Measurements from ENCODE around the gene CCDC40.

Gene CCDC40

DNA sequence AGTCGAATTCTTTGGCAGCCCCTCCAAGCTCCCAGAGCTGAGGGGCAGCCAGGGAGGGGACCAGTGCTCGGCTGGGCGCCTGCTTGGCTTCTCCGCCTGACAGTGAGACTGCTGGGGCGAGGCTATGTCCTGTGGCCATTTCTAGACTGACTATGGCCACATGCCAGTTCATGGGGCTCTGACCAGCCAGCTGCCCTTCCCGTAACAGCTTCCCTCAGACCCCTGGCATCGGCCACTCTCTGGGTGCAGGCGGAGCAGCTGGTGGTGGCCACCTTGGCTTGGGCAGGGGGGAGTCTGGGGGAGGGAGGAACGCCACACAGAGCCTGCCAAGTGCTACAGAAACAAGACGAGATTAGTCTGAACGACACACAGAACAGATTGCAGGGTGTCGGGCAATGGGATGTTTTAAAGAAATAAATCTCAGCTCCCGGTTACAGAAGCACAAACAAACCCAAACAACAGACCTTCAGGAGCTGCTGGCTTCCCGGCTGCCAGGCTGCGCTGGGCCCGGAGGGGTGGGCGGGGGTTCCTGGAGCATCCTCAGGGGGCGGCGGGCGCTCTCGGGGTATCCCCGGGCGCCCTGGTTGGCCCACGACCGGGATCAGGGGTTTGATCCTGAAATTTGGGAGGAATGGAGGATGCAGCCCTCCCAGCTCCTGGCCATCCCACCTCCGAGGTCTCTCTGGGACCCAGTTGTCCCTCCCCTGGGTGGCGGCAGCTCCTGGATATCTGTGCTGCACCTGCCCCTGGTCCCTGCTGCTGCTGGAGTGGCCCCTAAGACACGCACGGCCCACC, 35.3 kb upstream of the CCDC40 start:
- DNase-seq (ENCODE audit: low read depth, low spot score), result no peak

DNA sequence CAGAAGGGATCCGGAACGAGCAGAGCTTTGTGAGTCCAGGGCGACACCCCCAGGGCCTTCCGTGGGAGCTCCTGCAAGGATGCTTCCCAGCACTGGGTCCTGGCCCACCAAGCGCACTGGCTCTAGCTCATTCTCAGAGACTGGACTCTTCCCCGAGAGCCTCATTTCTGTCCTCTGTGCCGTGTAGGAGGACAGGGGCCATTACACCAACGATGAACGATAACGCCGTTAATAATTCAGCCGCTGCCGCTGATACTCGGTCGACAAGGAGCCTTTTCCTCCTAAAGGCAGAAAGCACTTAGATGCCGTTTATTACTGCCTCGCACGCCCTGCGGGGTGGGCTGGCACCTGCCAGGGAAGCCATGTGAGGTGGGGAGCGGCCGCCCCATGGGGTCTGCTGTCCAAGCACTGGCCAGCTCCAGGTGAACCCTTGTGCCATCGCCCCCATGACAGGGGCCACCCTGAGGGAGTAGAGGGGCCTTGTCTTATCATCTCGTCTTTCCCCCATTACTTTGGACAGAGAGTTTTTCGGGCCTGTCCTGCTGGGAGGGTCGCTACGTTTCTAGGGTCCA, 34.3 kb upstream of the CCDC40 start:
- no peak for DNase-seq (ENCODE audit: low read depth, low spot score)

DNA sequence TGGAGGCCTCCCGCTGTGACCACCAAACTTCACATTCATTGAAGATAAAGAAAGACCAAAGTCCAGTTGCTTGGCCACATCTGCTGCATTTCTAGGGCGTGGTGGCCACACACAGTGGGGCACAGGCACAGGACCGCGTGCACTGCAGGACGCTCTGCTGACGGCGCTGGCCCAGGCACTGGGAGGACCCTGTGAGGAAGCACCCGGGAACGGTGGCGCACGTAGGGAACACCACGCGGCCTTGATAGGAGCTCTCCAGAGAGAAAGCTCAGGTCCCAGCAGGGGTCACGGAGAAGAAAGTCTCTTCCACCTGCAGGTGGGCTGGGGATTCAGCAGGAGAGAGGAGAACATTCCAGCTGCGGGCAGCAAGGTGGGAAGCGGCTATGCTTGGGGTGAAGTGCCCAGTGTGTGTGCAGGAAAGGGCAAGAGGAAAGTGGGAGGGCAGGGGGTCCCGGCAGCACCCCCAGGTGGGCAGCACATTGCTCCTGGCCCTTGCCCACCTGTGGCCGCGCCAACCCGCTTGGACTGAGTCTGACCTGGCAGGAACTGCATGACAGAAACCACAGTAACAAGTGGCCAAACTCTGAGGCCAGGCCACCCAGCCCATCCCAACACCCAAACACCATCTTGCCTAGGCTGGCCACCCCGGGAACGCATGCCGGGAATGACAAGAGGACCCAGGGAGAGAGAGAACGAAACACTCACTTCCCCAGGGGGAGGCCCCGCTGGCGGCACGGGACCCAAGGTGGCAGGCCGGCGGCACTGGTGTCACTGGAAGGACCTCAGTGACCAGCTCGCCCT, 33.6 kb upstream of the CCDC40 start:
- no peak for DNase-seq (ENCODE audit: low read depth, low spot score)

GRCh38 chr17:80003969-80004368, 32.5 kb upstream of the CCDC40 start:
- DNase-seq (ENCODE audit: low read depth, low spot score), result no peak

GRCh38 chr17:80005360-80006338, 30.8 kb upstream of the CCDC40 start:
- DNase-seq (ENCODE audit: low read depth, low spot score), result no peak

GRCh38 chr17:80006339-80006720, 30.1 kb upstream of the CCDC40 start:
- no peak for DNase-seq (ENCODE audit: low read depth, low spot score)

GRCh38 chr17:80006811-80007752, 29.4 kb upstream of the CCDC40 start:
- no peak for DNase-seq (ENCODE audit: low read depth, low spot score)

DNA sequence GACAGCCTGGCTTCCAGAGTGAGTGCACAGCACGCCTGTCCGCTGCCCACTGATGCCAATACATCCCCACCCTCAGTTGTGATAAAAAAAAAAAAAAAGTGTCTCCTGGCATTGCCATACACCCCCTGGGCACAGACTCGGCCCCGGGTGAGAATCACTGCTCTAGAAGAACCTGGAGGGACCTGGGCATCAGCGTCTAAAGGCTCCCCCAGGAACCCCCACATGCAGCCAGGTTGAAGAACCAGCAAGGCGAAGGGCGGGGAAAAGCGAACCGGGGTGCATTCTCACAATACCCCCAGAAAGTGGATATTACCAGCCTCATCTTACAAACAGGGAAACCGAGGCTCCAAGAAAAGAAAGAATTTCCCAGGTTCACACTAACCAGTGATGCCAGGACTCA, 28.5 kb upstream of the CCDC40 start:
- no peak for DNase-seq (ENCODE audit: low read depth, low spot score)

- DNase-seq (ENCODE audit: low read depth, low spot score), result no peak
Measured at GRCh38 chr17:80008383-80008840, 28.0 kb upstream of the CCDC40 start.

DNA sequence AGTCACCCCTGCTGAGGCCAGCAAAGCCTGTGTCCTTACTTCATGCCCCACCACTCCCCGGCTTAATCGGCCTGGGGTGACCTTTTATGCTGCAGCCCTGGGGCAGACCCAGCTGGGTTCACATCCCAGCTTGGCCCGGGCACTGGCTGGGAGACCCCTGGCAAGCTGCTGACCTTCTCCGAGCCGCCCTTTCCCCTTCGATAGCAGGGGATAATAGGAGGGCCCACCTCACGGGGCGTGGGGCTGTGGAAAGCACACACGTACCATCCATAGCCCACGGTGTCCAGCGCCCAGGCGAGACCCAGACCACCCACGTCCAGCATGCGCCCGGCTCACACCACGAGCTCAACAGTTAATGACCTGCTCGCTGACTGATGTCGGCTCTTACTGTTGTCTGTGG, 27.6 kb upstream of the CCDC40 start:
- no peak for DNase-seq (ENCODE audit: low read depth, low spot score)

DNA sequence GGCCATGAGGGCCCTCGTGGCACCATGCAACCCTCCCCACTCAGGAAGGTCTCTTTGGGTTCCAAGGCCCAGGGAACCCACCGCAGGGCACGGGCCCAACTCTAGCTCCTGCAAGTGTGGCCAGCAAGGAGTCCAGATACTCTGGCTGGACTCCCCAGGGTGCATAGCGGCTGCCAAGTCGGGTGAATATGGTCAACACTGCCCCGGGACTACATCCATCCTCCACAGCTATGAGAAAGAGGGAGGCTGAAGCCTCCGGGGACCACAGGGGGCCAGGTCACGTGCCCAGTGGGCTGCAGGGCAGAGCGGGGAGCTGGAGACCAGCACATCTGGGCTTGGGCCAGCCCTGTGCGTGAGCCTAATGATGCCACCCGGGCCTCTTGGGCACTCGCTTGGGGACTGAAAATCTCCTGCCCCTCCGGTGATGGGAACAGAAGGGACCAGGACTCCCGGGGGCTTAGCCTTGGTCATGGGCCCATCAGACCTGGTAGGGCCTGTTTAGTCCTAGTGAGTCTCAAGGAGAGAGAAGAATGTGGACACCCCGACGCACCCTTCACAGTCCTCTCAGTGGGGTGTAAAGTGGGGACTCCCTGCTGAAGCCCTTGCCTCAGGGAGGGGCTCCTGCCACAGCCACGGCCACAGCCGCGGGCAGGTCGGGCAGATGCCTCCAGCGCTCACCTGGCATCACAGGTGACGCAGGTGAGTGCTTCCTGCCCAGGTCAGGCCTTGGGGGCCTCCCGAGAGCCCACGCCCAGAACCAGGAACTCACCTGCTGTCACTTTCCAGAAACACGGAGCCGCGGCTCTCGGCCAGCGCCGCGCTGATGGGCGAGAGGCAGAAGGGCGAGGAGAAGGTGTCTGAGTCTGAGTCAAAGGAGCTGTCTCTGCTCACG, 26.8 kb upstream of the CCDC40 start:
- DNase-seq (ENCODE audit: low read depth, low spot score), result no peak

GRCh38 chr17:80010283-80010858, 26.1 kb upstream of the CCDC40 start:
- DNase-seq (ENCODE audit: low read depth, low spot score), result no peak

GRCh38 chr17:80011989-80012555, 24.4 kb upstream of the CCDC40 start:
- DNase-seq (ENCODE audit: low read depth, low spot score), result no peak

GRCh38 chr17:80012765-80013741, 23.4 kb upstream of the CCDC40 start:
- no peak for DNase-seq (ENCODE audit: low read depth, low spot score)

GRCh38 chr17:80017226-80018010, 19.0 kb upstream of the CCDC40 start:
- no peak for DNase-seq (ENCODE audit: low read depth, low spot score)

- DNase-seq (ENCODE audit: low read depth, low spot score), result no peak
Measured at GRCh38 chr17:80018917-80019651, 17.4 kb upstream of the CCDC40 start.
